Measurements from ENCODE around the gene EFCAB11. TPM values are rescaled to one million over a fixed set of nuclear protein-coding genes. Genes with fewer than 3 reads are reported as not detected.

The EFCAB11 gene
- polyA plus RNA-seq, 6 donors from 2014 or later: 3.7 to 13.1 (median 7.4) TPM

- H3K9me3 Mint-ChIP-seq: peaks cover 0 to 5% (median 0%) of the 10 kb centered on the region in 7 donors
- no peak overlapping the region for H3K27ac Mint-ChIP-seq
- ATAC-seq (ENCODE audit: low read depth in 2 of 2): no peak
- no peaks in the 10 kb centered on the region for H3K27me3 Mint-ChIP-seq
- peak overlapping the region in 3 of 8 donors; percentile 35 to 94 (median 90) for H3K4me3 Mint-ChIP-seq
- DNase-seq: no peak
- H3K36me3 Mint-ChIP-seq: peaks cover 9 to 21% of the 10 kb centered on the region in 2 donors
- H3K4me1 Mint-ChIP-seq: peaks cover 29 to 41% (median 36%) of the 10 kb centered on the region in 3 donors
Observed at GRCh38 chr14:89952576-89952975, 2.0 kb downstream of the EFCAB11 start.

GRCh38 chr14:89947344-89947743, 7.2 kb downstream of the EFCAB11 start:
- no peak for DNase-seq
- H3K9me3 Mint-ChIP-seq: peaks cover 0 to 5% (median 0%) of the 10 kb centered on the region in 7 donors
- no peaks in the 10 kb centered on the region for H3K27me3 Mint-ChIP-seq
- no peak for ATAC-seq (ENCODE audit: low read depth in 2 of 2)
- no peak overlapping the region for H3K4me3 Mint-ChIP-seq
- peaks cover 9 to 21% of the 10 kb centered on the region in 2 donors for H3K36me3 Mint-ChIP-seq
- H3K4me1 Mint-ChIP-seq: no peaks in the 10 kb centered on the region
- no peak overlapping the region for H3K27ac Mint-ChIP-seq

- peaks cover 0 to 5% (median 0%) of the 10 kb centered on the region in 3 donors for H3K4me1 Mint-ChIP-seq
Observed at GRCh38 chr14:89941830-89942377, 12.6 kb downstream of the EFCAB11 start.

GRCh38 chr14:89936654-89937185, 17.8 kb downstream of the EFCAB11 start:
- H3K9me3 Mint-ChIP-seq: no peaks in the 10 kb centered on the region
- H3K27ac Mint-ChIP-seq: no peak overlapping the region
- H3K4me3 Mint-ChIP-seq: no peak overlapping the region
- no peak for ATAC-seq (ENCODE audit: low read depth in 2 of 2)
- no peak for DNase-seq
- peaks cover 6 to 10% of the 10 kb centered on the region in 2 donors for H3K36me3 Mint-ChIP-seq
- no peaks in the 10 kb centered on the region for H3K27me3 Mint-ChIP-seq
- peaks cover 0 to 5% (median 0%) of the 10 kb centered on the region in 3 donors for H3K4me1 Mint-ChIP-seq

More at GRCh38 chr14:89941830-89942377, 12.6 kb downstream of the EFCAB11 start:
- Mint-ChIP-seq H3K9me3 (no peaks in the 10 kb centered on the region), H3K4me3 (no peak overlapping the region), H3K27ac (no peak overlapping the region), H3K36me3 (no peaks in the 10 kb centered on the region), H3K27me3 (no peaks in the 10 kb centered on the region)
- DNase-seq: no peak
- ATAC-seq (ENCODE audit: low read depth in 2 of 2): no peak

- no peak overlapping the region for H3K27ac Mint-ChIP-seq
- DNase-seq (no peak), ATAC-seq (ENCODE audit: low read depth in 2 of 2) (no peak)
- H3K9me3 Mint-ChIP-seq: no peaks in the 10 kb centered on the region
- no peak overlapping the region for H3K4me3 Mint-ChIP-seq
- H3K36me3 Mint-ChIP-seq: peaks cover 22 to 25% of the 10 kb centered on the region in 2 donors
- H3K4me1 Mint-ChIP-seq: no peaks in the 10 kb centered on the region
- no peaks in the 10 kb centered on the region for H3K27me3 Mint-ChIP-seq
Observed at GRCh38 chr14:89933002-89933401, 21.5 kb downstream of the EFCAB11 start.

- Mint-ChIP-seq H3K27me3 (no peaks in the 10 kb centered on the region), H3K9me3 (no peaks in the 10 kb centered on the region), H3K27ac (no peak overlapping the region), H3K4me1 (no peaks in the 10 kb centered on the region), H3K36me3 (peaks cover 14 to 17% of the 10 kb centered on the region in 2 donors), H3K4me3 (no peak overlapping the region)
- DNase-seq: no peak
- ATAC-seq (ENCODE audit: low read depth in 2 of 2): no peak
Observed at GRCh38 chr14:89927186-89927865, 27.2 kb downstream of the EFCAB11 start.

GRCh38 chr14:89926694-89927093, 27.8 kb downstream of the EFCAB11 start:
- DNase-seq: no peak
- Mint-ChIP-seq H3K4me3 (no peak overlapping the region), H3K9me3 (no peaks in the 10 kb centered on the region), H3K4me1 (no peaks in the 10 kb centered on the region), H3K36me3 (peaks cover 14 to 16% of the 10 kb centered on the region in 2 donors), H3K27me3 (no peaks in the 10 kb centered on the region), H3K27ac (no peak overlapping the region)
- ATAC-seq (ENCODE audit: low read depth in 2 of 2): no peak

GRCh38 chr14:89924268-89924667, 30.3 kb downstream of the EFCAB11 start:
- H3K36me3 Mint-ChIP-seq: no peaks in the 10 kb centered on the region
- H3K4me3 Mint-ChIP-seq: no peak overlapping the region
- no peaks in the 10 kb centered on the region for H3K9me3 Mint-ChIP-seq
- ATAC-seq (ENCODE audit: low read depth in 2 of 2) (no peak), DNase-seq (no peak)
- no peak overlapping the region for H3K27ac Mint-ChIP-seq
- no peaks in the 10 kb centered on the region for H3K27me3 Mint-ChIP-seq
- H3K4me1 Mint-ChIP-seq: no peaks in the 10 kb centered on the region

GRCh38 chr14:89922031-89922907, 32.3 kb downstream of the EFCAB11 start:
- no peaks in the 10 kb centered on the region for H3K36me3 Mint-ChIP-seq
- H3K27ac Mint-ChIP-seq: peak overlapping the region in 1 of 6 donors; percentile 26
- H3K4me1 Mint-ChIP-seq: no peaks in the 10 kb centered on the region
- DNase-seq: no peak
- H3K27me3 Mint-ChIP-seq: no peaks in the 10 kb centered on the region
- H3K4me3 Mint-ChIP-seq: no peak overlapping the region
- no peaks in the 10 kb centered on the region for H3K9me3 Mint-ChIP-seq
- ATAC-seq (ENCODE audit: low read depth in 2 of 2): no peak

- H3K4me1 Mint-ChIP-seq: no peaks in the 10 kb centered on the region
- H3K9me3 Mint-ChIP-seq: no peaks in the 10 kb centered on the region
- H3K4me3 Mint-ChIP-seq: no peak overlapping the region
- ATAC-seq (ENCODE audit: low read depth in 2 of 2): no peak
- no peak for DNase-seq
- H3K36me3 Mint-ChIP-seq: no peaks in the 10 kb centered on the region
- no peaks in the 10 kb centered on the region for H3K27me3 Mint-ChIP-seq
- H3K27ac Mint-ChIP-seq: no peak overlapping the region
Observed at GRCh38 chr14:89921346-89921745, 33.2 kb downstream of the EFCAB11 start.

GRCh38 chr14:89920056-89920455, 34.5 kb downstream of the EFCAB11 start:
- no peaks in the 10 kb centered on the region for H3K9me3 Mint-ChIP-seq
- ATAC-seq (ENCODE audit: low read depth in 2 of 2): no peak
- no peak overlapping the region for H3K27ac Mint-ChIP-seq
- no peak overlapping the region for H3K4me3 Mint-ChIP-seq
- H3K27me3 Mint-ChIP-seq: no peaks in the 10 kb centered on the region
- peaks cover 0 to 2% (median 0%) of the 10 kb centered on the region in 3 donors for H3K4me1 Mint-ChIP-seq
- no peaks in the 10 kb centered on the region for H3K36me3 Mint-ChIP-seq
- DNase-seq: no peak

- H3K9me3 Mint-ChIP-seq: no peaks in the 10 kb centered on the region
- DNase-seq: no peak
- H3K4me1 Mint-ChIP-seq: peaks cover 0 to 4% (median 0%) of the 10 kb centered on the region in 3 donors
- H3K27me3 Mint-ChIP-seq: no peaks in the 10 kb centered on the region
- no peaks in the 10 kb centered on the region for H3K36me3 Mint-ChIP-seq
- ATAC-seq (ENCODE audit: low read depth in 2 of 2): no peak
- H3K4me3 Mint-ChIP-seq: no peak overlapping the region
- H3K27ac Mint-ChIP-seq: no peak overlapping the region
Observed at GRCh38 chr14:89918721-89919120, 35.8 kb downstream of the EFCAB11 start.

- peak; percentile 49 for DNase-seq
- Mint-ChIP-seq H3K4me3 (no peak overlapping the region), H3K9me3 (no peaks in the 10 kb centered on the region), H3K36me3 (no peaks in the 10 kb centered on the region), H3K4me1 (peaks cover 0 to 4% (median 0%) of the 10 kb centered on the region in 3 donors), H3K27me3 (peaks cover 0 to 4% (median 0%) of the 10 kb centered on the region in 3 donors), H3K27ac (no peak overlapping the region)
- peak in 1 of 2 donors; percentile 40 for ATAC-seq (ENCODE audit: low read depth in 2 of 2)
Observed at GRCh38 chr14:89915114-89915878, 39.2 kb downstream of the EFCAB11 start.

Measured in naive B cell (primary cell).